Glutamatergic neuron (in vitro differentiated cells): ENCODE results near the gene GMEB2. TPM values are rescaled to one million over a fixed set of nuclear protein-coding genes. Genes with fewer than 3 reads are reported as not detected.

Experiments
- DNase-seq: peaks from one replicate; pipeline ENCODE4 v3.0.0; 2022
- H3K27ac Mint-ChIP-seq: one replicate; pipeline ENCODE4 v1.8.0; 2020; ENCODE audit warnings: mild to moderate bottlenecking, mixed read lengths, inconsistent platforms; ENCODE audit not compliant: unreplicated experiment
- H3K27me3 Mint-ChIP-seq: one replicate; pipeline ENCODE4 v1.8.0; 2020; ENCODE audit warnings: mild to moderate bottlenecking, moderate library complexity, mixed read lengths, inconsistent platforms; ENCODE audit not compliant: unreplicated experiment
- H3K36me3 Mint-ChIP-seq: one replicate; pipeline ENCODE4 v1.8.0; 2020; ENCODE audit warnings: mild to moderate bottlenecking, mixed read lengths, inconsistent platforms; ENCODE audit not compliant: unreplicated experiment
- H3K4me1 Mint-ChIP-seq: one replicate; pipeline ENCODE4 v1.8.0; 2020; ENCODE audit warnings: mild to moderate bottlenecking, low read depth, mixed read lengths, inconsistent platforms; ENCODE audit not compliant: unreplicated experiment
- H3K4me3 Mint-ChIP-seq: one replicate; pipeline ENCODE4 v1.8.0; 2020; ENCODE audit warnings: mild to moderate bottlenecking, mixed read lengths, inconsistent platforms; ENCODE audit not compliant: unreplicated experiment
- H3K9me3 Mint-ChIP-seq: one replicate; pipeline ENCODE4 v1.8.0; 2020; ENCODE audit warnings: mild to moderate bottlenecking, moderate library complexity, mixed read lengths, inconsistent platforms; ENCODE audit not compliant: unreplicated experiment
- total RNA-seq: library from RNA; stranded (reverse); fragmentation: NEBNext Ultra II Directional; extraction: Animal tissue kit (Norgen Biotek cat#: 25700); gene quantifications from one replicate; pipeline ENCODE4 v1.2.1, GENCODE V29; 2021; ENCODE audit not compliant: unreplicated experiment
- TF ChIP-seq, protein P1 (sequence below): fragments of 200-600 bp; sonication (generic); IDR thresholded peaks from one replicate; pipeline ENCODE4 v1.5.0; 2021; ENCODE audit not compliant: partially characterized antibody, unreplicated experiment

The GMEB2 gene
- total RNA-seq, 1 donor from 2014 or later, result 12.8 TPM

DNA sequence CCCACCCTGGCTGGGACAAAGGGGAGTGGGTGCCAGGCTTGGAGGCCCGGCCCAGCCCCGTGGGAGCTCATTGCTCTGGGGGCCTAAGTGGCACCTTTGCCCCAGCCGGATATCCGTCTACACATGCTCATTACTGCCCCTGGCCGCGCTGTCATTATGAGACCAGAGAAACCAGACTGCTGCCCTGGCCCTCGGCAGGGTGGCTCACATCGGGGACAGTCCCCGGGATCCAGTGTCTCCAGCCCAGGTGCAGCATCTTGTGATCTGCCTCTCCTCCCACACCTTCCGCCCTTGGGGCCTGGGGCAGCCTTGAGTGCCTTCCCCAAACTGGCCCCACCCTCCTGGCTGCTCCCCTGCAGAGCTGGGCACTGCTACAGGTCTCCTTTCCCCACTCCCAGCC is 84.2 kb downstream of the GMEB2 start:
- H3K9me3 Mint-ChIP-seq, result peaks cover 8% of the 10 kb centered on the region
- H3K27ac Mint-ChIP-seq, result no peak overlapping the region
- DNase-seq, result no peak
- peaks cover 3% of the 10 kb centered on the region for H3K4me1 Mint-ChIP-seq
- peaks cover 4% of the 10 kb centered on the region for H3K27me3 Mint-ChIP-seq
- peaks cover 5% of the 10 kb centered on the region for H3K36me3 Mint-ChIP-seq
- TF ChIP-seq, protein P1, sequence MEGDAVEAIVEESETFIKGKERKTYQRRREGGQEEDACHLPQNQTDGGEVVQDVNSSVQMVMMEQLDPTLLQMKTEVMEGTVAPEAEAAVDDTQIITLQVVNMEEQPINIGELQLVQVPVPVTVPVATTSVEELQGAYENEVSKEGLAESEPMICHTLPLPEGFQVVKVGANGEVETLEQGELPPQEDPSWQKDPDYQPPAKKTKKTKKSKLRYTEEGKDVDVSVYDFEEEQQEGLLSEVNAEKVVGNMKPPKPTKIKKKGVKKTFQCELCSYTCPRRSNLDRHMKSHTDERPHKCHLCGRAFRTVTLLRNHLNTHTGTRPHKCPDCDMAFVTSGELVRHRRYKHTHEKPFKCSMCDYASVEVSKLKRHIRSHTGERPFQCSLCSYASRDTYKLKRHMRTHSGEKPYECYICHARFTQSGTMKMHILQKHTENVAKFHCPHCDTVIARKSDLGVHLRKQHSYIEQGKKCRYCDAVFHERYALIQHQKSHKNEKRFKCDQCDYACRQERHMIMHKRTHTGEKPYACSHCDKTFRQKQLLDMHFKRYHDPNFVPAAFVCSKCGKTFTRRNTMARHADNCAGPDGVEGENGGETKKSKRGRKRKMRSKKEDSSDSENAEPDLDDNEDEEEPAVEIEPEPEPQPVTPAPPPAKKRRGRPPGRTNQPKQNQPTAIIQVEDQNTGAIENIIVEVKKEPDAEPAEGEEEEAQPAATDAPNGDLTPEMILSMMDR, result no peak
- H3K4me3 Mint-ChIP-seq, result no peak overlapping the region

DNA sequence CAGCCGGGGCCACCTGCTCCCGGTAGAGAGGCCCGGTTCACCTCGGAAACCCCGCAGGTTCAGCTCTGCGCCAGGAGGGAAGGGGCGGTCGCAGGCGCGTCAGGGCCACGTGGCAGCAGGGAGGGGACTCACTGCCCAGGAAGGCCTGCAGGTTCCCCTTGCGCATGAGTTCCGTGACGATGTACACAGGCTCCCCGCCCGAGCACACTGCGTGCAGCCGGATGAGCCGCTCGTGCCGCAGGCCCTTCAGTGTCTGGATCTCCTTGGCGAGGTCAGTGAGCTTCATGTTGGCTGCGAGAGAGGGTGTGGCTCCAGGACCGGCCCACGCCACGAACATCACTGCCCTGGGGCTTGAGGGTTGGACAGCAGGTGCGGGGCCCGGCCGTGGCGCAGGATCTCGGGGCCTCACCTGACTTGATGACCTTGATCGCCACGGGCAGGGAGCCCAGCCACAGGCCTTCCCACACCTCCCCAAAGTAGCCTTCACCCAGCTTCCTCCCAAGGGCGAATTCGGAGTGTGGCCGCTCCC is 84.8 kb downstream of the GMEB2 start:
- DNase-seq, result no peak
- peaks cover 4% of the 10 kb centered on the region for H3K27me3 Mint-ChIP-seq
- H3K4me3 Mint-ChIP-seq, result no peak overlapping the region
- H3K9me3 Mint-ChIP-seq, result peaks cover 8% of the 10 kb centered on the region
- no peak overlapping the region for H3K27ac Mint-ChIP-seq
- H3K4me1 Mint-ChIP-seq, result peaks cover 3% of the 10 kb centered on the region
- TF ChIP-seq, protein P1, result no peak
- peaks cover 5% of the 10 kb centered on the region for H3K36me3 Mint-ChIP-seq

DNA sequence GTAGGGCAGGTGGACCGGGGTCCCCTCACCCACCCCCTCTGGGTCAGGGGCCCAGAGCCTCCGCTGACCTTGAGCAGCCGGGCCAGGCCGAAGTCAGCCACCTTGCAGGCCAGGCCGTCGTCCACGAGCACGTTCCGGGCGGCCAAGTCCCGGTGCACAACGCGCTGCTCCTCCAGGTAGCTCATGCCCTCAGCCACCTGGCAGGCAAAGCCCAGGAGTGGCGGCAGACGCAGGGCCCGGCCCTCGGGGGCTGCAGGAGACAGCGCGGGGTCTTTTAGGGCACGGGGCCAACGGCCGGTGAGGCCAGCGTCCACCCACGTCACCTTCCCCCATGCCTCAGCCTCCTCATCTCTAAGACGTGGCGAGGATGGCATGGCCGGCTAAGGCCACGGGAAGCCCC is 85.5 kb downstream of the GMEB2 start:
- no peak for DNase-seq
- peaks cover 3% of the 10 kb centered on the region for H3K4me1 Mint-ChIP-seq
- H3K27ac Mint-ChIP-seq, result no peak overlapping the region
- peaks cover 6% of the 10 kb centered on the region for H3K27me3 Mint-ChIP-seq
- H3K9me3 Mint-ChIP-seq, result peaks cover 8% of the 10 kb centered on the region
- H3K4me3 Mint-ChIP-seq, result no peak overlapping the region
- TF ChIP-seq, protein P1, result no peak
- peaks cover 5% of the 10 kb centered on the region for H3K36me3 Mint-ChIP-seq

DNA sequence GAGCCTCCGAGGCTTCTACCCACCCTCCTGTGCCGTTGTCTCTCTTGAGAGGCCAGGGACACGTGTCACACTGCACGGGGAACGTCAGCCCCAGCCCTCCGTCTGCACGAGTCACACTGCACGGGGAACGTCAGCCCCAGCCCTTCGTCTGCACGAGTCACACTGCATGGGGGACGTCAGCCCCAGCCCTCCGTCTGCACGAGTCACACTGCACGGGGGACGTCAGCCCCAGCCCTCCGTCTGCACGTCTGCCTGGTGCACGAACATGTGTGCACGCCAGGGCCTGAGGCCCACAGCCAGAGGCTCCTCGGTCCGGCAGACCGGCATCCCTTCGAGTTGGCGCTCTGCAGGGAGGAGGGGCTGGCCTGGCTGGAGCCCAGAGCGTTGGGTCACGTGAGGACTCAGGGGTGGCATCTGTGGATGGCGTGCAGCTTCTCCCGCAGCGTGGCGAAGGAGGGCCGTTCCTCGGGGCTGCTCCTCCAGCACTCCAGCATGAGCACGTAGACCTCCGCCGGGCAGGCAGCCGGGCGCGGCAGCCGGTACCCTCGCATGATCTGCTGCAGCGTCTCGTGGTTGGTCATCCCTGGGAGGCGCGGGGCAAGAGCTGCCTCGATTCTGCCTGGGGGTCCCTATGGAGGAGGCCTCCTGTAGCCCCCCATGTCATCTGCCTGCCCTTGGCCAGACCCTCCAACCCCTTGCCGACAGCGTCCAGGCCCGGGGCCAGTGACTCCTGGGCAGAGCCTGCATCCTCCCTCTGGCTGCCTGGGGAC is 86.3 kb downstream of the GMEB2 start:
- TF ChIP-seq, protein P1, result no peak
- DNase-seq, result no peak
- no peak overlapping the region for H3K27ac Mint-ChIP-seq
- peaks cover 5% of the 10 kb centered on the region for H3K4me1 Mint-ChIP-seq
- H3K4me3 Mint-ChIP-seq, result no peak overlapping the region
- peaks cover 5% of the 10 kb centered on the region for H3K36me3 Mint-ChIP-seq
- peaks cover 8% of the 10 kb centered on the region for H3K27me3 Mint-ChIP-seq
- peaks cover 8% of the 10 kb centered on the region for H3K9me3 Mint-ChIP-seq
